Measurements from ENCODE around the gene AUTS2.

DNA sequence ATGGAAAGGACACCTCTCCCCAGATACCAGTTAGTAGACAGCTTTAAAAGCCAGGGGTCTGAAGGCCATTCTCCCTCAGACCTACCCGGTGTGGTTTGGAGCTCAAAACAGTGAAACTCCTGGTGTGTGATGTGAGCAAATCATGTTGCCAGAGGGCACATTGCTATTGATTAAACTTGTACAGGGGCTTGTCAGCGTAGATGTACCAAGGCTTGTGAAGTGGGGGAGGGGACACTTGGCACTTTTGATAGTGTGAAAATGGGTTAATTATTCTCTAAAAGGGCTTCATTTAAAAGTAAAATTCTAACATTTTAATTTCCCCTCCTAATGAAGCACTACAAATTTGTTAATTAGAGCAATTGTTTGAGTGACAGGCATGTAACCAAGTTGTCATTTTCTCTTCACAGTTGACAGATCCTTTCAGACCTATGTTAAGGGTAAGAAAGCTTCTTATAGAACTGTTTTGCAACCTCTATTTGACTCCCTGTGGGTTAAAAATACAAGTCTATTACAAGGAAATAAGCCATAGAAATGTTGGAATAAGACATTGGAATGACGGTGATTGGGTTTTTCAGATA lies 1176.8 kb downstream of the AUTS2 start:
- TF ChIP-seq, protein P1, sequence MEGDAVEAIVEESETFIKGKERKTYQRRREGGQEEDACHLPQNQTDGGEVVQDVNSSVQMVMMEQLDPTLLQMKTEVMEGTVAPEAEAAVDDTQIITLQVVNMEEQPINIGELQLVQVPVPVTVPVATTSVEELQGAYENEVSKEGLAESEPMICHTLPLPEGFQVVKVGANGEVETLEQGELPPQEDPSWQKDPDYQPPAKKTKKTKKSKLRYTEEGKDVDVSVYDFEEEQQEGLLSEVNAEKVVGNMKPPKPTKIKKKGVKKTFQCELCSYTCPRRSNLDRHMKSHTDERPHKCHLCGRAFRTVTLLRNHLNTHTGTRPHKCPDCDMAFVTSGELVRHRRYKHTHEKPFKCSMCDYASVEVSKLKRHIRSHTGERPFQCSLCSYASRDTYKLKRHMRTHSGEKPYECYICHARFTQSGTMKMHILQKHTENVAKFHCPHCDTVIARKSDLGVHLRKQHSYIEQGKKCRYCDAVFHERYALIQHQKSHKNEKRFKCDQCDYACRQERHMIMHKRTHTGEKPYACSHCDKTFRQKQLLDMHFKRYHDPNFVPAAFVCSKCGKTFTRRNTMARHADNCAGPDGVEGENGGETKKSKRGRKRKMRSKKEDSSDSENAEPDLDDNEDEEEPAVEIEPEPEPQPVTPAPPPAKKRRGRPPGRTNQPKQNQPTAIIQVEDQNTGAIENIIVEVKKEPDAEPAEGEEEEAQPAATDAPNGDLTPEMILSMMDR (IDR thresholded peaks at IDR 0.05): no peak
- no peak for TF ChIP-seq POLR2A (IDR thresholded peaks at IDR 0.05)
- no peak for TF ChIP-seq POLR2AphosphoS5 (IDR thresholded peaks at IDR 0.05)
- no peak for TF ChIP-seq EP300 (IDR thresholded peaks at IDR 0.05)
